Left lung (tissue), 10 donors: ENCODE data around the gene ANK3. TPM values are rescaled to one million over a fixed set of nuclear protein-coding genes. Genes with fewer than 3 reads are reported as not detected.

Source experiments
- ATAC-seq: fragments of 200-7000 bp; cut with Tn5 transposase; one replicate; pipeline ENCODE4 v1.9.1; 2020; ENCODE audit warnings: moderate library complexity
- DNase-seq, 4 donors: peaks; one replicate each; pipeline ENCODE4 v3.0.0-alpha.2; 2013 to 2020
- H3K27ac ChIP-seq, 2 donors: fragments of 200-600 bp; sonication (generic) in 1 of 2; one replicate each; pipeline versions ENCODE4 v1.5.0 to v1.8.0; 2020 to 2021
- H3K27me3 ChIP-seq, 2 donors: fragments of 200-600 bp; sonication (generic) in 1 of 2; one replicate each; pipeline versions ENCODE4 v1.5.0 to v1.8.0; 2020 to 2021
- H3K36me3 ChIP-seq, 2 donors: fragments of 200-600 bp; sonication (generic) in 1 of 2; one replicate each; pipeline versions ENCODE4 v1.5.0 to v1.8.0; 2020 to 2021
- H3K4me1 ChIP-seq, 2 donors: fragments of 200-600 bp; one replicate each; pipeline ENCODE4 v1.8.0; 2021
- H3K4me3 ChIP-seq, 2 donors: fragments of 200-600 bp; sonication (generic) in 1 of 2; one replicate each; pipeline versions ENCODE4 v1.5.0 to v1.8.0; 2020 to 2021; ENCODE audit warnings: mild to moderate bottlenecking in 1 of 2
- H3K9me3 ChIP-seq, 2 donors: fragments of 200-600 bp; sonication (generic) in 1 of 2; one replicate each; pipeline versions ENCODE4 v1.5.0 to v1.8.0; 2020 to 2021
- CTCF ChIP-seq, 2 donors: fragments of 200-600 bp; sonication (generic) in 1 of 2; IDR thresholded peaks; one replicate each; pipeline versions ENCODE4 v1.5.0 to v1.8.0; 2021; ENCODE audit warnings: antibody characterized with exemption in 2 of 2
- intact Hi-C, 2 donors: fragments of 100-400 bp; cut with DNase I; formaldehyde crosslinking; loops; one replicate each; pipeline versions ENCODE4 v1.11.2 to v1.14.2; 2022
- polyA plus RNA-seq, 6 donors: library from polyadenylated mRNA; unstranded; fragments of 120-200 nt; gene quantifications; one replicate each; pipeline ENCODE4 v1.2.1, GENCODE V29; 2013; ENCODE audit not compliant: insufficient read length in 6 of 6
- total RNA-seq, 2 donors: library from RNA; stranded (reverse); fragmentation: NEBNext Ultra II Directional; extraction: Animal tissue kit (Norgen Biotek cat#: 25700); gene quantifications; one replicate each; pipeline ENCODE4 v1.2.1, GENCODE V29; 2021
- donor health status: DM: no; HTN: yes; CAD: no.
- donor health status: DM: no; HTN: no; CAD: no.

The ANK3 gene
- total and polyA plus RNA-seq, 8 donors: 22.1 to 74.1 (median 35.1) TPM

DNA sequence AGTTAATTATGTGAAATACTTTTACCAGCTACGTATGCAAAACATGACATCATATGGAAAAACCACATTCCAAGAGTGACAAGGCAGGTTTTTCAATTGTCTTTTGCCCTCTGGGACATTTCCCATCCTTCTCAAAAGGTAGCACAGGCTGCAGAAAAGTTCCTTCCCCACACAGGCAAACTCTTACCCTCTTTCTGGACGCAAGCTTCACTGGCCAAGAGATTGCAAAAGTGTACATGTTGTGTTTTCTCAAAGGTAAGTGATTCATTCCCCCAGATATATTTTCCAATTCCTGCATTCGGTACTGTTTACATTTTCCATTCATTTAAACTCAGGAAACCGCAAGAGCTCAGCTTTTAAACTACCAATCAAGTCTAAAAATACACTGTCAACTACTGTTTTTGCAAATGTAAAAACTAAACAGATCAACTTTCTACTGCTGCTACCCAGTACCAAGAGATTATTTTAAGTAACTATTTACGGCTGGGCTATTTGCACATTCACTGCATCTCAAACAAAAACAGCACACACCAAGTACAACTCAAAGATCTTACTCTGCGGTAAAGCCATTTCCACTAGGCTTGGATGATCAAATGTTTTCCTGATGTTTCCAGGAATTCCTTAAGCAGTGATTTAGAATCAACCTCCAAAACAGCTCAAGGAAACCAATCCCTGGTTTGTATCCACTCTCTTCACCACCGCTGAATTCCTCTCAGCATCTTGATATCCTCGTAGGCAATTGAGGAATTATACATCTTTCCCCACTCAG, 249.7 kb downstream of the ANK3 start:
- Histone ChIP-seq H3K36me3 (no peaks in the 10 kb centered on the region), H3K9me3 (no peaks in the 10 kb centered on the region), H3K27me3 (no peaks in the 10 kb centered on the region), H3K4me3 (no peak overlapping the region), H3K27ac (no peak overlapping the region), H3K4me1 (no peaks in the 10 kb centered on the region)
- ATAC-seq: peak; percentile 55
- intact Hi-C loops: no loop called here
- TF ChIP-seq CTCF (IDR thresholded peaks at IDR 0.05): no peak
- DNase-seq: peak in 1 of 4 donors; percentile 8

GRCh38 chr10:60139290-60139689, 250.4 kb downstream of the ANK3 start:
- no peak for ATAC-seq
- intact Hi-C loops: no loop called here
- Histone ChIP-seq H3K9me3 (no peaks in the 10 kb centered on the region), H3K4me3 (no peak overlapping the region), H3K4me1 (no peaks in the 10 kb centered on the region), H3K27ac (no peak overlapping the region), H3K36me3 (no peaks in the 10 kb centered on the region), H3K27me3 (no peaks in the 10 kb centered on the region)
- no peak for DNase-seq
- no peak for TF ChIP-seq CTCF (IDR thresholded peaks at IDR 0.05)

DNA sequence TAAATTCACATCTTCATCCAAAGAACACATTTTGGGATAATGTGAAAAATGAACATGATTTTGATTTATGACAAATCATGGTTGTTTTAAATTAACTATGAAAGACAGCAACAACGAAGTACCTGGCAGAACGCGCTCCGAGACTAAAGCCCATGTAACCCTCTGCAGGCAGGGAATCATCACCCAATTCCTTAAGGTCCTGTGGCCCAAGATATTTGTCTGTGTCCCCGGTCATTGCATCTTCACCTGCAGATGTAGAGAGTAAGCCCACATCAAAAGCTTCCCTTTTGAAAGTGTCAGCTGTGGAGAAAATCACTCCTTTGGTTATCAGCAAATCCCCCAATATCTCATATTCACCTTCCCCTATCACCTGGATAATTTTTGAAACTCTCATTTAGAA, 250.8 kb downstream of the ANK3 start:
- no peak overlapping the region for H3K4me3 ChIP-seq
- H3K4me1 ChIP-seq: no peaks in the 10 kb centered on the region
- ATAC-seq: no peak
- no peak overlapping the region for H3K27ac ChIP-seq
- intact Hi-C loops: no loop called here
- no peak for TF ChIP-seq CTCF (IDR thresholded peaks at IDR 0.05)
- H3K36me3 ChIP-seq: no peaks in the 10 kb centered on the region
- DNase-seq: no peak
- H3K27me3 ChIP-seq: no peaks in the 10 kb centered on the region
- no peaks in the 10 kb centered on the region for H3K9me3 ChIP-seq

DNA sequence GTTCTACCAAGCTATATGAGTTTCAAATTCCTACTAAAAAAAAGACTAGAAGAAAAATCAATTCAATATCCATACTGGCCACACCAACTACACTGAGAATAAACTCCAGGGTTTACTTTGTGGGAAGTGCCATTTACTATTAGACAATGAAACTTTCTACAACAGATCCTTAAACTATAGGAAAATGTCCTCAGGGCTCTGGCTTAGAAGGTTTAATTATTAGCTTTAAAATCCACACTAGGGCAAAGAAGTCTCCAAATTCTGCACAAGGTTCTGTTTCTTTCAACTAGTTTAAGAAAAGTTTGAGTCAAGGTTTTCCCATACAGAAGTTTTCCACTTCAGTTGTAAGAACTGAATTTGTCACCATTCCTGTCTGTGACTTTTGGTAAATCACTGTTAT, 251.6 kb downstream of the ANK3 start:
- no peaks in the 10 kb centered on the region for H3K9me3 ChIP-seq
- no peak overlapping the region for H3K4me3 ChIP-seq
- intact Hi-C loops: no loop called here
- TF ChIP-seq CTCF (IDR thresholded peaks at IDR 0.05): no peak
- ATAC-seq (no peak), DNase-seq (peak in 1 of 4 donors; percentile 16)
- no peaks in the 10 kb centered on the region for H3K36me3 ChIP-seq
- H3K4me1 ChIP-seq: no peaks in the 10 kb centered on the region
- no peaks in the 10 kb centered on the region for H3K27me3 ChIP-seq
- H3K27ac ChIP-seq: no peak overlapping the region

DNA sequence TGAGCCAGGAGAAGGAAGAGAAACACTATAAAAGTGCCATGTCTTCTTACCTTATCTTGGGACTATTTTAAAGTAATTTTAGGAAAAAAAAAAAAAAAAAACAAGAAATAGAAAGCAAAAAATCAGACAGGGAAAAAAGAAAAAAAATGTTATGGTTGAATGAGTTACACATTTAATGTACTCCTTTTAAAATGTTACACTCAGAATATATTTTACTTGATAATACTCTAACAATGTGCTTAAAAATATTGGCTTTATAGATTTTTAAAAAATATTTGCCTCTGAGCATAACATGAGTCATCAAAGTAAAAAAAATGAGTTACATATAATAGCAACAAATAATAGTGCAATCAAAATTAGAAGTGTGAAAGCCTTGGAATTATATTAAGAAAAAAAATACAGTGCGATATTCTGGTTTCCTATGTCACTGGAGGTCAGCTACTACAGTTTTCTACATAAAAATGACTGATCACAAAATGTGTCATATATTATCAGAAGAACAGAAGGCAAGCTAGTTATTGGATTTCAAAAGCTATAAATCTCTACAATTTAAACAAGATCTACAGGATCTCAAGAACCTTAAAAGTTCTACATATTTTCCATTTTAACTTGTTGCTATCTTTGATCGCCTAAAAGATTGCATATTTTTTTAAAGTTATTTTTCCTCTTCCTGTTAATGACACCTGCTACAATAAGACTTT, 252.2 kb downstream of the ANK3 start:
- no peak for TF ChIP-seq CTCF (IDR thresholded peaks at IDR 0.05)
- H3K4me3 ChIP-seq: no peak overlapping the region
- no peak for DNase-seq

More for the DNA sequence above, 252.2 kb downstream of the ANK3 start:
- no peak for ATAC-seq
- no peaks in the 10 kb centered on the region for H3K9me3 ChIP-seq
- no peaks in the 10 kb centered on the region for H3K27me3 ChIP-seq
- no peaks in the 10 kb centered on the region for H3K4me1 ChIP-seq
- no peak overlapping the region for H3K27ac ChIP-seq
- H3K36me3 ChIP-seq: no peaks in the 10 kb centered on the region
- intact Hi-C loops: no loop called here
